Chondrocyte (in vitro differentiated cells): ENCODE data around the gene RSKR. TPM values are rescaled to one million over a fixed set of nuclear protein-coding genes. Genes with fewer than 3 reads are reported as not detected.
"Not testable (repeated sequence)": the region's sequence is repeated elsewhere in the genome, so short reads cannot be mapped to it uniquely, and the experiment has no call there.

ENCODE experiments used
- DNase-seq: peaks from one replicate; pipeline ENCODE4 v3.0.0; 2021; ENCODE audit warnings: mixed read lengths, low spot score
- H3K27ac Mint-ChIP-seq: one replicate; pipeline ENCODE4 v1.8.0; 2021; ENCODE audit warnings: mild to moderate bottlenecking, moderate library complexity, mixed read lengths; ENCODE audit not compliant: unreplicated experiment
- H3K27me3 Mint-ChIP-seq: 2 replicates; pipeline ENCODE4 v1.8.0; 2021; ENCODE audit warnings: low read depth, mixed read lengths
- H3K36me3 Mint-ChIP-seq: 2 replicates; pipeline ENCODE4 v1.8.0; 2021; ENCODE audit warnings: low read depth, mixed read lengths
- H3K4me1 Mint-ChIP-seq: 2 replicates; pipeline ENCODE4 v1.8.0; 2021; ENCODE audit warnings: low read depth, mild to moderate bottlenecking, mixed read lengths
- H3K4me3 Mint-ChIP-seq: one replicate; pipeline ENCODE4 v1.8.0; 2021; ENCODE audit warnings: mild to moderate bottlenecking, moderate library complexity, mixed read lengths; ENCODE audit not compliant: unreplicated experiment
- H3K9me3 Mint-ChIP-seq: 2 replicates; pipeline ENCODE4 v1.8.0; 2021; ENCODE audit warnings: low read depth, mixed read lengths
- CTCF ChIP-seq: fragments of 200-600 bp; sonication (generic); IDR thresholded peaks from 2 replicates; pipeline ENCODE4 v1.5.0; 2021; ENCODE audit warnings: antibody characterized with exemption, mild to moderate bottlenecking, moderate library complexity
- total RNA-seq: library from RNA; stranded (reverse); gene quantifications from 3 replicates; pipeline ENCODE4 v1.2.1, GENCODE V29; 2021

RSKR gene
- total RNA-seq, 1 donor from 2014 or later: 4.7 TPM

GRCh38 chr17:28612531-28612930, 1.5 kb downstream of the RSKR start:
- Mint-ChIP-seq H3K27me3 (no peaks in the 10 kb centered on the region), H3K27ac (no peak overlapping the region), H3K36me3 (peaks cover 25% of the 10 kb centered on the region), H3K4me3 (no peak overlapping the region), H3K9me3 (no peaks in the 10 kb centered on the region), H3K4me1 (no peaks in the 10 kb centered on the region)
- TF ChIP-seq CTCF: no peak
- no peak for DNase-seq

GRCh38 chr17:28610376-28610775, 3.6 kb downstream of the RSKR start:
- Mint-ChIP-seq H3K4me3 (no peak overlapping the region), H3K9me3 (no peaks in the 10 kb centered on the region), H3K36me3 (peaks cover 11% of the 10 kb centered on the region), H3K27ac (no peak overlapping the region), H3K4me1 (no peaks in the 10 kb centered on the region), H3K27me3 (no peaks in the 10 kb centered on the region)
- TF ChIP-seq CTCF: no peak
- no peak for DNase-seq

- not testable (repeated sequence) for H3K9me3 Mint-ChIP-seq, DNase-seq, H3K27me3 Mint-ChIP-seq, H3K4me3 Mint-ChIP-seq, H3K27ac Mint-ChIP-seq, H3K36me3 Mint-ChIP-seq, H3K4me1 Mint-ChIP-seq
Measured at GRCh38 chr17:28604031-28604430, 10.0 kb downstream of the RSKR start.

GRCh38 chr17:28599311-28600184, 14.4 kb downstream of the RSKR start:
- TF ChIP-seq CTCF: no peak
- no peaks in the 10 kb centered on the region for H3K9me3 Mint-ChIP-seq
- H3K4me1 Mint-ChIP-seq: peaks cover 21% of the 10 kb centered on the region
- H3K27me3 Mint-ChIP-seq: no peaks in the 10 kb centered on the region
- no peaks in the 10 kb centered on the region for H3K36me3 Mint-ChIP-seq
- no peak for DNase-seq
- H3K4me3 Mint-ChIP-seq: peak overlapping the region; percentile 86
- peak overlapping the region; percentile 97 for H3K27ac Mint-ChIP-seq

GRCh38 chr17:28598799-28599310, 15.1 kb downstream of the RSKR start, which contains the start of gene SPAG5:
Gene SPAG5, minus strand, starts transcription at chr17:28599025. Its CDS starts 79 bp downstream, at chr17:28598946.
- H3K4me1 Mint-ChIP-seq: peaks cover 21% of the 10 kb centered on the region
- H3K27me3 Mint-ChIP-seq: no peaks in the 10 kb centered on the region
- DNase-seq: peak; percentile 96
- no peaks in the 10 kb centered on the region for H3K36me3 Mint-ChIP-seq
- H3K9me3 Mint-ChIP-seq: no peaks in the 10 kb centered on the region
- peak within 1 kb of the TSS; percentile 97 for H3K27ac Mint-ChIP-seq
- TF ChIP-seq CTCF: no peak
- peak within 1 kb of the TSS; percentile 86 for H3K4me3 Mint-ChIP-seq
